ENCODE results near the gene GTF3C2. TPM values are rescaled to one million over a fixed set of nuclear protein-coding genes. Genes with fewer than 3 reads are reported as not detected.

Gene GTF3C2
- total and polyA plus RNA-seq, 9 of the 15 experiments (the other 6 are each of a cell fraction or from before 2014, with no cell fraction given): 35.5 to 96.8 (median 53.0) TPM

DNA sequence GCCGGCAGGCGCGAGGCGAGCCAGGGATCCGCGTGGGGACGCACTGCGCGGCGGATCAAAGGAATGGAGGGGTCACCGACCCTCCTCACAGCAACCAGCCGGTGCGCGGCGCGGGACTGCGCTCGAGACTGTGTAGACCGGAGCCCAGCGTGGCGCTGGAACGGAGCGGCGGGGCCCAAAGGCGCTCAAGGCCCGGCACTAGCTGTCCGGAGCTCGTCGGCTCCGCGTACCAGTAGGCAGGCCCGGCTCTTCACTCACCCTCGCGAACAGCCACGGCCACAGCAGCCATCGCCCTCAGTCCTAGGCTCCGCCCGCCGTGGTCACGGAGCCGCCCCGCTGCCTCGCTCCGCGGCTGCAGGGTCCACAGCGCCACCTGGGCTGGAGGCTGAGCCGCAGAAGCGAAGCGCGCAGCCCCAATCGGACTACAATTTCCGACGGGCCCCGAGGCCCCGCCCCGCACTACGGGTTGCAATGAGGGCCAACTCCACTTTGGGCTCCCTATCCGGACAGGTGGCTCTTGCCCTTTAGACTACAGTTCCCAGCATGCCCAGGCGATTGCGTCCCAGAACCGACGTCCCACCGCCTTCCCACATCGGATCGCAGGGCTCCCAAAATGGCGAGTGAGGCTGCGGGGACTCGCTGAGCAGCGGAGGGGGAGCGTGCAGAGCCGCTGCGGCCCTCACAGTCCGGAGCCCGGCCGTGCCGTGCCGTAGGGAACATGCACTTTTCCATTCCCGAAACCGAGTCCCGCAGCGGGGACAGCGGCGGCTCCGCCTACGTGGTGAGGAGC, 13.7 kb upstream of the GTF3C2 start, which contains the start of the genes EIF2B4 and SNX17 (continued):
- TF ChIP-seq, protein P1, sequence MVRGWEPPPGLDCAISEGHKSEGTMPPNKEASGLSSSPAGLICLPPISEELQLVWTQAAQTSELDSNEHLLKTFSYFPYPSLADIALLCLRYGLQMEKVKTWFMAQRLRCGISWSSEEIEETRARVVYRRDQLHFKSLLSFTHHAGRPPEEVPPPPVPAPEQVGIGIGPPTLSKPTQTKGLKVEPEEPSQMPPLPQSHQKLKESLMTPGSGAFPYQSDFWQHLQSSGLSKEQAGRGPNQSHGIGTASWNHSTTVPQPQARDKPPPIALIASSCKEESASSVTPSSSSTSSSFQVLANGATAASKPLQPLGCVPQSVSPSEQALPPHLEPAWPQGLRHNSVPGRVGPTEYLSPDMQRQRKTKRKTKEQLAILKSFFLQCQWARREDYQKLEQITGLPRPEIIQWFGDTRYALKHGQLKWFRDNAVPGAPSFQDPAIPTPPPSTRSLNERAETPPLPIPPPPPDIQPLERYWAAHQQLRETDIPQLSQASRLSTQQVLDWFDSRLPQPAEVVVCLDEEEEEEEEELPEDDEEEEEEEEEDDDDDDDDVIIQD (CRISPR knock-in tag; IDR thresholded peaks at IDR 0.05): no peak
- TF ChIP-seq TEAD1 (CRISPR knock-in tag; IDR thresholded peaks at IDR 0.05) (peak in 1 of 2 experiments; percentile 78; a peak in 2 of 4 replicates), MEF2D (tag; conservative IDR thresholded peaks at IDR 0.05; ENCODE audit: low read depth) (no peak), ZNF764 (CRISPR knock-in tag; IDR thresholded peaks at IDR 0.05; ENCODE audit: low read depth) (no peak), RBBP5 (IDR thresholded peaks at IDR 0.05; ENCODE audit: borderline replicate concordance, insufficient read depth, low read length, poor library complexity, severe bottlenecking) (peak; percentile 85), TAF9B (IDR thresholded peaks at IDR 0.05; ENCODE audit: partially characterized antibody) (peak; percentile 88), ZBTB49 (CRISPR knock-in tag; IDR thresholded peaks at IDR 0.05; ENCODE audit: borderline replicate concordance) (no peak; the same call in 1 of the 2 replicates), BCLAF1 (IDR thresholded peaks at IDR 0.05; ENCODE audit: borderline replicate concordance in 1 of 2, control insufficient read depth in 1 of 2, low read depth in 2 of 2, low read length in 1 of 2) (peak in 1 of 2 experiments; percentile 89; a peak in 2 of 4 replicates), SREBF1 (IDR thresholded peaks at IDR 0.05; ENCODE audit: borderline replicate concordance, low read depth, low read length) (peak; percentile 77; the same call in 1 of the 2 replicates), PRPF4 (IDR thresholded peaks at IDR 0.05; ENCODE audit: insufficient read depth, low read depth, low read length, poor library complexity, severe bottlenecking) (no peak), ZNF398 (CRISPR knock-in tag; IDR thresholded peaks at IDR 0.05) (no peak), EZH2 (IDR thresholded peaks at IDR 0.05; ENCODE audit: borderline replicate concordance, low read depth, low read length) (no peak)
- TF ChIP-seq, protein P2, sequence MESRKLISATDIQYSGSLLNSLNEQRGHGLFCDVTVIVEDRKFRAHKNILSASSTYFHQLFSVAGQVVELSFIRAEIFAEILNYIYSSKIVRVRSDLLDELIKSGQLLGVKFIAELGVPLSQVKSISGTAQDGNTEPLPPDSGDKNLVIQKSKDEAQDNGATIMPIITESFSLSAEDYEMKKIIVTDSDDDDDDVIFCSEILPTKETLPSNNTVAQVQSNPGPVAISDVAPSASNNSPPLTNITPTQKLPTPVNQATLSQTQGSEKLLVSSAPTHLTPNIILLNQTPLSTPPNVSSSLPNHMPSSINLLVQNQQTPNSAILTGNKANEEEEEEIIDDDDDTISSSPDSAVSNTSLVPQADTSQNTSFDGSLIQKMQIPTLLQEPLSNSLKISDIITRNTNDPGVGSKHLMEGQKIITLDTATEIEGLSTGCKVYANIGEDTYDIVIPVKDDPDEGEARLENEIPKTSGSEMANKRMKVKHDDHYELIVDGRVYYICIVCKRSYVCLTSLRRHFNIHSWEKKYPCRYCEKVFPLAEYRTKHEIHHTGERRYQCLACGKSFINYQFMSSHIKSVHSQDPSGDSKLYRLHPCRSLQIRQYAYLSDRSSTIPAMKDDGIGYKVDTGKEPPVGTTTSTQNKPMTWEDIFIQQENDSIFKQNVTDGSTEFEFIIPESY (CRISPR knock-in tag; IDR thresholded peaks at IDR 0.05): peak; percentile 59; the same call in 1 of the 2 replicates
